Measurements from ENCODE around the gene CADM2.

- TF ChIP-seq CTCF (IDR thresholded peaks at IDR 0.05) (no peak), POLR2A (IDR thresholded peaks at IDR 0.05) (no peak)
Observed at GRCh38 chr3:85051786-85052185, 93.0 kb downstream of the CADM2 start.
